22Rv1 (cell line): Measurements from ENCODE around the gene NBDY.

Experiments used
- ZFX ChIP-seq: fragments of 450-650 bp; IDR thresholded peaks from 2 replicates; pipeline ENCODE4 v1.6.1; 2017; ENCODE audit warnings: antibody characterized with exemption, borderline replicate concordance
- TF ChIP-seq, protein P1 (sequence below): fragments of 450-650 bp; IDR thresholded peaks from 2 replicates; pipeline ENCODE4 v1.5.1; 2017; ENCODE audit warnings: mild to moderate bottlenecking

DNA sequence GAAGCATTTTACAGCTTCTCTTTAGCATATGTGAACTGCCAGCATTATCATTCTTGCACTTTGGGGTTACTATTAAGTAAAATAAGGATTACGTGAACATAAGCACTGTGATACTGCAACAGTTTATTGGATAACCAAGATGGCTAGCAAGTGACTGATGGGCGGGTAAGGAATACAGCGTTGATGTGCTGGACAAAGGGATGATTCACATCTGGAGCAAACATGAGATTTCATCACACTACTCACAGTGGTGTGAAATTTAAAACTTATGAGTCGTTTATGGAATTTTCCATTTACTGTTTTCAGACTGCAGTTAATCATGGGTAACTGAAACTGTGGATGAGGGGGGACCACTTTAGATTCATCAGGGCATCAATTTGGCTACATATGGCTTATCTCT is 16.0 kb downstream of the NBDY start:
- TF ChIP-seq, protein P1, sequence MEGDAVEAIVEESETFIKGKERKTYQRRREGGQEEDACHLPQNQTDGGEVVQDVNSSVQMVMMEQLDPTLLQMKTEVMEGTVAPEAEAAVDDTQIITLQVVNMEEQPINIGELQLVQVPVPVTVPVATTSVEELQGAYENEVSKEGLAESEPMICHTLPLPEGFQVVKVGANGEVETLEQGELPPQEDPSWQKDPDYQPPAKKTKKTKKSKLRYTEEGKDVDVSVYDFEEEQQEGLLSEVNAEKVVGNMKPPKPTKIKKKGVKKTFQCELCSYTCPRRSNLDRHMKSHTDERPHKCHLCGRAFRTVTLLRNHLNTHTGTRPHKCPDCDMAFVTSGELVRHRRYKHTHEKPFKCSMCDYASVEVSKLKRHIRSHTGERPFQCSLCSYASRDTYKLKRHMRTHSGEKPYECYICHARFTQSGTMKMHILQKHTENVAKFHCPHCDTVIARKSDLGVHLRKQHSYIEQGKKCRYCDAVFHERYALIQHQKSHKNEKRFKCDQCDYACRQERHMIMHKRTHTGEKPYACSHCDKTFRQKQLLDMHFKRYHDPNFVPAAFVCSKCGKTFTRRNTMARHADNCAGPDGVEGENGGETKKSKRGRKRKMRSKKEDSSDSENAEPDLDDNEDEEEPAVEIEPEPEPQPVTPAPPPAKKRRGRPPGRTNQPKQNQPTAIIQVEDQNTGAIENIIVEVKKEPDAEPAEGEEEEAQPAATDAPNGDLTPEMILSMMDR = no peak
- TF ChIP-seq ZFX = no peak
